ENCODE data around the gene LMBR1.
A peak's percentile ranks its signal among the peaks of the same experiment; 100 is the strongest.
"Not testable (repeated sequence)": the region's sequence is repeated elsewhere in the genome, so short reads cannot be mapped to it uniquely, and the experiment has no call there.

Gene LMBR1

DNA sequence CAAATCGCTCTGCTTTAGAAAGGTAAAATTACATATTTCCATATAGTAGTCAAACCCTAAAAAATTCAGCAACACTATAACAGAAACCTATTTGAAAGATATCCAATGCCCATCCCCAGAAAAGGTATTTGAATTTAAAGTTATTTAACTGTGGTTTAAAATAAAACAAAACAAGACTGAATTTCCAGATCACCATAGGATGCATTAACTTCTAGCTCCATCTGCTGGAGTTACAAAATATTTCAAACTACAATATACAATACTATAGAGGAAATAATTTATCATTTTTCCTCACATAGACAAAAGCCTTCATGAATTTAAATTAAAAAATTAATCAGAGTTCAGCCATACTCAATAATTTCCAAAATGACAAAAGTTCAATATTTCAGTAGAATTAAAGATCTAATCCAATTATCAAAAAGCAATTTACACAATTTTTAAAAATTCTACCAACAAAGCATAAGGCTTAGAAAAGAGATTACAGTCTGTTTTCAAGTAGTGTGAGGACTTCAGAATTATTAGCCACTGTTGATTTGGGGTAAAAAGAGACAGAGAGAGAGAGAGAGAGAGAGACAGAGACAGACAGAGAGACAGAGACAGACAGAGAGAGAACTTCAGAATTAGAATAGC lies 75.9 kb downstream of the LMBR1 start:
- Mint-ChIP-seq H3K9me3 (ENCODE audit: low read depth) (no peaks in the 10 kb centered on the region), H3K27ac (no peak overlapping the region), H3K4me3 (no peak overlapping the region), H3K36me3 (peaks cover 5% of the 10 kb centered on the region), H3K27me3 (no peaks in the 10 kb centered on the region), H3K4me1 (ENCODE audit: low read depth) (no peaks in the 10 kb centered on the region)

DNA sequence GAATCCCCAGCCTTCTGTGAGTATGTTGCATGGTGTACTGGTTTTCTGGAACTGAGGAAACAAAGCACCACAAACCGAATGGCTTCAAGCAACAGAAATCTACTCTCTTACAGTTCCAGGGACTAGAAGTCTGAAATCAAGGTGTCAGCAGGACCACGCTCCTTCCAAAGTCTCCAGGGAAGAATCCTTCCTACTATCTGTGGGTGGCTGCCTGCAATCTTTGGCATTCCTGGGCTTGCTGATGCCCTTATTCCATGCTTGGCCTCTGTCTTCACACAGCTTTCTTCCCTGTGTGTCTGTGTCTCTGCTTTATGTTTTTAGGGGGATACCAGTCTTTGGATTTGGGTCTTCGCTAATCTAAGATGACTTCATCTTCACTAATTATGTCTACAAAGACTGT lies 81.3 kb downstream of the LMBR1 start:
- Mint-ChIP-seq H3K4me3 (no peak overlapping the region), H3K36me3 (peaks cover 14% of the 10 kb centered on the region), H3K9me3 (ENCODE audit: low read depth) (no peaks in the 10 kb centered on the region), H3K4me1 (ENCODE audit: low read depth) (peaks cover 2% of the 10 kb centered on the region), H3K27me3 (no peaks in the 10 kb centered on the region), H3K27ac (no peak overlapping the region)

DNA sequence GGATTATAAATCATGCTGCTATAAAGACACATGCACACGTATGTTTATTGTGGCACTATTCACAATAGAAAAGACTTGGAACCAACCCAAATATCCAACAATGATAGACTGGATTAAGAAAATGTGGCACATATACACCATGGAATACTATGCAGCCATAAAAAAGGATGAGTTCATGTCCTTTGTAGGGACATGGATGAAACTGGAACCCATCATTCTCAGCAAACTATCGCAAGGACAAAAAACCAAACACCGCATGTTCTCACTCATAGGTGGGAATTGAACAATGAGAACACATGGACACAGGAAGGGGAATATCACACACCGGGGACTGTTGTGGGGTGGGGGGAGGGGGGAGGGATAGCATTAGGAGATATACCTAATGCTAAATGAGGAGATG lies 89.3 kb downstream of the LMBR1 start:
- H3K27ac Mint-ChIP-seq; H3K27me3 Mint-ChIP-seq; H3K9me3 Mint-ChIP-seq (ENCODE audit: low read depth); H3K4me3 Mint-ChIP-seq; H3K4me1 Mint-ChIP-seq (ENCODE audit: low read depth): not testable (repeated sequence)
- peaks cover 16% of the 10 kb centered on the region for H3K36me3 Mint-ChIP-seq

DNA sequence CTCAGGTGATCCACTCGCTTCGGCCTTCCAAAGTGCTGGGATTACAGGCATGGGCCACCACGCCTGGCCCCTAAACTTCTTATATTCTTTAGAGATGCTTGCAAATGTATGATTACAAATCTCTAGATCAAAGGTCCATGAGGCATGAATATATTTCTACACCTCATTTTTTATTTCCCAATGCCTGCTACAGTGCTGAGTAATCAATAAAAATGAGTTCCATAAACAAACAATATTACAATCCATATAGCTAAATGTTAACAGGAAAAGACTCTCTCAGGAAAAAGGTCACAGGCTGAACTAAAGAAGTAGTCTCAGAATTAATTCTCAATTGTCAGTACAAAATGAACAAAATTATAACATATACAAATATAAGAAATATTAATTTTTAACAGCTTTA lies 90.8 kb downstream of the LMBR1 start:
- H3K27me3 Mint-ChIP-seq = no peaks in the 10 kb centered on the region
- peaks cover 13% of the 10 kb centered on the region for H3K36me3 Mint-ChIP-seq
- H3K9me3 Mint-ChIP-seq (ENCODE audit: low read depth) = no peaks in the 10 kb centered on the region
- H3K4me1 Mint-ChIP-seq (ENCODE audit: low read depth) = no peaks in the 10 kb centered on the region
- no peak overlapping the region for H3K4me3 Mint-ChIP-seq
- no peak overlapping the region for H3K27ac Mint-ChIP-seq

DNA sequence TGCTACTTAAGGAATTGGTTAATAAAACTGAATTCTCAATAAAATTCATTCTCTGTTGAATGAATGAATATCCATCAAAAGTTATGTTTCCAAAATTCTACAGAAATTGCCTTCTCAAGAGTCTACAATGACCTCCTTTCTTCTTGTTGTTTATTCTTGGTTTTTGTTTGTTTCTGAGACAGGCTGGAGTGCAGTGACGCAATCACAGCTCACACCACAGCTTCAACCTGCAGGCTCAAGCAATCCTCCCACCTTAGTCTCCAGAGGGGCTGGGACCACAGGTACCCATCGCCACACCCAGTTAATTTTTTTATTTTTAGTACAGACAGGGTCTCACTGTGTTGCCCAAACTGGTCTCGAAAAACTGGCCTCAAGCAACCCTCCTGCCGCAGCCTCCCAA lies 97.6 kb downstream of the LMBR1 start:
- H3K27me3 Mint-ChIP-seq = no peaks in the 10 kb centered on the region
- H3K27ac Mint-ChIP-seq = no peak overlapping the region

DNA sequence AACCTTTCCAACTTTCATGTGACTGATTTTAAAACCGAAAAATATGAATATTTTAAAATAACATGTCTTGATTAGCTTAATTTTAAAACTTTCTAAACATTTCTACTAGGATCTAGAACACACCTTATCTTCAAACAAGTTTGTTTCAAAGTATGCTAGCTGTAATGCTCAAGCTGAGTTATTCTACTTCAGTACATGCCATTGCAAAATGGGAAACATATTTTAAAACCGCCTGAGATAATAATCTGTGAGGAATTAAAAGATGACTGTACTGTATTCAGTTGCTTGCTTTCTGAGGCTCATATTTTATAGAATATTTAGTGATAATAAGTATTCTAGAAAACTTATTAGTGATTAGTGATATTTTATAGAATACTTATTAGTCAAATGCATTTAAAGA lies 99.6 kb downstream of the LMBR1 start:
- H3K9me3 Mint-ChIP-seq (ENCODE audit: low read depth) = no peaks in the 10 kb centered on the region
- peaks cover 2% of the 10 kb centered on the region for H3K4me1 Mint-ChIP-seq (ENCODE audit: low read depth)
- peaks cover 12% of the 10 kb centered on the region for H3K36me3 Mint-ChIP-seq
- H3K4me3 Mint-ChIP-seq = no peak overlapping the region
- H3K27me3 Mint-ChIP-seq = no peaks in the 10 kb centered on the region
- no peak overlapping the region for H3K27ac Mint-ChIP-seq

More for the DNA sequence above, 97.6 kb downstream of the LMBR1 start:
- H3K4me3 Mint-ChIP-seq = no peak overlapping the region
- H3K9me3 Mint-ChIP-seq (ENCODE audit: low read depth) = no peaks in the 10 kb centered on the region
- H3K4me1 Mint-ChIP-seq (ENCODE audit: low read depth) = peaks cover 2% of the 10 kb centered on the region
- peaks cover 16% of the 10 kb centered on the region for H3K36me3 Mint-ChIP-seq

DNA sequence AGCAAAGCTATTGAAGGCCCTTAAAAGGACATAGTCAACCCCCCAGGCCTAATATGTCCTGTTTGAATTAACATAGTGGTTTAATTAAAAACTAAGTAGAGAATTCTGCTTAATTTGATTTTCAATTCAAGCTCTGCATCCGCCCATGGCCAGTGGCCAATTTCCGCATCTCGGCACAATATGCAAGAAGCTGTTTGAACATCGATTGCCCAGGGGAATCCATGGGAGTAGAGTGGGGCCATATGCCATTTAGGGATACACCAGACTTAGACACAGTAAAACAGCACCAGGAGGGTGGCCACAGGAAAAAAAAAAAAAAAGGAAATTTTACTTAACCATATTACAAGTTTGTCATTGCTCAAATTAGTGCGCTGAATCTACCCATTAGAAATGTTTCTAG lies 100.4 kb downstream of the LMBR1 start:
- Mint-ChIP-seq H3K27ac (no peak overlapping the region), H3K4me3 (no peak overlapping the region), H3K36me3 (peaks cover 12% of the 10 kb centered on the region), H3K4me1 (ENCODE audit: low read depth) (peaks cover 2% of the 10 kb centered on the region), H3K27me3 (no peaks in the 10 kb centered on the region), H3K9me3 (ENCODE audit: low read depth) (no peaks in the 10 kb centered on the region)

DNA sequence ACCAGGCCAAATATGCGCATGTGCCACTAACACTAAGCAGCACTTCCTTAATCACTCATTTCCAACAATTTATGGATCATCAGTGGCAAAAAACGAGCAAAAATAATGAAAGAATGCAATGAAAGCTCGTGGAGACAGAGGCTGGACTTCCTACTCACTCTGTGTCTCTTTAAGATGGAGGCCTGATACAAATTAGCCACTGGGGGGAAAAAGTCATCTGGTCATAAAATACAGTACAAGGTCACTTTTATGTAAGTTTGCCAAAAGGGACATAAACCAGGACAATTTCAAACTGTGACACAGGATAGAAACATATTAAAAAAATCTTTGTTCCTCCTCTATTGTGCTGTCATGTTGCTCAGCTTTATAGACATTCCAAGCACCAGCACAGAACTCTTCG lies 101.7 kb downstream of the LMBR1 start:
- Mint-ChIP-seq H3K4me1 (ENCODE audit: low read depth) (peaks cover 2% of the 10 kb centered on the region), H3K27ac (no peak overlapping the region), H3K36me3 (peaks cover 12% of the 10 kb centered on the region), H3K27me3 (no peaks in the 10 kb centered on the region), H3K9me3 (ENCODE audit: low read depth) (no peaks in the 10 kb centered on the region), H3K4me3 (no peak overlapping the region)

DNA sequence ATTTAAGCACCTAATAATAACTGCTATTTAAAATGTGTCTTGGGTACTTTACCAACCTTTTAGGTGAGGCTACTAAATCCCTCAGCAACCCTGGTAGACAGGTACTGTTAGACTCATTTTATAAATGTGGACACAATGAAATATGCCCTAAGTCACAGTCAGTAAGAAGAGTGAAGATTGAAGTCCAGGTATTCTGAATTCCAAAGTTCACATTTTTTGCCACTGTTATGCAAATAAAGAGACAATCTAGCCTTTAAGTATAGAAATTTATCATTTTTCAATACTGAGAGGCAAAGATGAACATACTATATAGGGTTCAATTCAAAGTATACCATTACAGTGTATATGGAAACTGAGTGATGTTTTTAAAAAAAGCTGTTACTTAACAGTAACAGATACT lies 102.7 kb downstream of the LMBR1 start:
- Mint-ChIP-seq H3K4me3 (no peak overlapping the region), H3K27ac (no peak overlapping the region), H3K27me3 (no peaks in the 10 kb centered on the region), H3K4me1 (ENCODE audit: low read depth) (peaks cover 2% of the 10 kb centered on the region), H3K36me3 (peaks cover 8% of the 10 kb centered on the region), H3K9me3 (ENCODE audit: low read depth) (no peaks in the 10 kb centered on the region)

DNA sequence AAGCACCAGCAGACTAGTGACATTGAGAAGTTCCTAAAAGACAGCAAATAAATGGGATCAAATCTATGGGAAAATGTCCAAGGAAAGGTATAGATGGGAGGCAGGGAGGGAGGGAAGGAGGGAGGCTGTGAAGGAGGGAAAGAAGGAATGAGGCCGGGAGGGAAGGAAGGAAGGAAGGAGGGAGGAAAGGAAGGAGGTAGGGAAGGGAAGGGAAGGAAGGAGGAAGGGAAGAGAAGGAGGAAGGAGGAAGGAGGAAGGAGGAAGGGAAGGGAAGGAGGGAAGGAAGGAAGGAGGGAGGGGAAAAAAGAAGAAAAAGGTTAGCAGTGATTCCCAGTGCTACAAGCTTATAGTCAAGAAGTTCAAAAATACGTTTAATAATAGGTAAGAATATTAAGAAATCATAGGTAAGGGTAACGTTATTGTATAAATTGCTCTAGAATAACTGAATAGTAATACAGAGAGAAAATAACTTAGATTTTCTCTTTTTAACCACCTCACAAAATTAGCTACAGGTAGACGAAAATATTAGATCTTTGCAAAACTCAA lies 106.9 kb downstream of the LMBR1 start:
- peaks cover 10% of the 10 kb centered on the region for H3K36me3 Mint-ChIP-seq
- H3K4me1 Mint-ChIP-seq (ENCODE audit: low read depth) = peaks cover 5% of the 10 kb centered on the region
- no peaks in the 10 kb centered on the region for H3K9me3 Mint-ChIP-seq (ENCODE audit: low read depth)
- H3K27ac Mint-ChIP-seq = no peak overlapping the region
- H3K4me3 Mint-ChIP-seq = no peak overlapping the region
- H3K27me3 Mint-ChIP-seq = no peaks in the 10 kb centered on the region

DNA sequence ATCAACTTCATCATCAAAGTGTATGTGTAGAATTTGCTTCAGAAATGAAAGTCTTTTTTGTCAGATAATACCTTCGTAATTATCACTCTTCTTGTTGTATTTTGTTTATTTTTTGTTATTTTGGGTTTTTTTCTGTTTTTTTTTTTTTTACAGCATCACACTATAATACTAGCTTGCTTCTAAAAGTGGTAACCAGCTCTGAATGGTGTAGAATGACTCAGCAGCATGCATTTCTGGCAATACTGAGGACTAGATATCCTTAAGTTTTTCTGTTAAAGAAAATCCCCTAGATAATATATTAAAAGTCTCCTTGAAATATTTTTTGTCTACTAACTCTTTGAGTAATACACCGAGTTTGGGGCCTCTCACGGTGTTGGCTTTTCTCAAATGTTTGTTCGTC lies 109.1 kb downstream of the LMBR1 start:
- Mint-ChIP-seq H3K36me3 (peaks cover 14% of the 10 kb centered on the region), H3K9me3 (ENCODE audit: low read depth) (no peaks in the 10 kb centered on the region), H3K27me3 (no peaks in the 10 kb centered on the region), H3K27ac (peak overlapping the region; percentile 28), H3K4me1 (ENCODE audit: low read depth) (peaks cover 16% of the 10 kb centered on the region), H3K4me3 (no peak overlapping the region)

DNA sequence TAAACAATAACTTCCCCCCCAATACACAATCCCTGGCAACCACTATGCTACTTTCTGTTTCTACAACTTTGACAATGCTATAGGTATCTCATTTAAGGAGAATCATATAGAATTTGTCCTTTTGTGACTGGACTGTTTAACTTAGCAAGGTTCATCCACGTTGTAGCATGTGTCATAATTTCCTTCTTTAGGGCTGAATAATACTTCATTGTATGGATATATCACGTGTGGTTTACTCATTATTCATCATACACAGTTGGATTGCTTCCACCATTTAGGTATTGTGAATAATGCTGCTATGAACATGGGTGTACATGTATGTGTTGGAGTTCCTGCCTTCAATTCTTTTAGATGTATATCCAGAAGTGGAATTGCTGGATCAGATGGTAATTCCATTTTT lies 111.0 kb downstream of the LMBR1 start:
- Mint-ChIP-seq H3K27me3 (no peaks in the 10 kb centered on the region), H3K4me3 (no peak overlapping the region), H3K9me3 (ENCODE audit: low read depth) (no peaks in the 10 kb centered on the region), H3K36me3 (peaks cover 15% of the 10 kb centered on the region), H3K27ac (no peak overlapping the region), H3K4me1 (ENCODE audit: low read depth) (peaks cover 34% of the 10 kb centered on the region)

DNA sequence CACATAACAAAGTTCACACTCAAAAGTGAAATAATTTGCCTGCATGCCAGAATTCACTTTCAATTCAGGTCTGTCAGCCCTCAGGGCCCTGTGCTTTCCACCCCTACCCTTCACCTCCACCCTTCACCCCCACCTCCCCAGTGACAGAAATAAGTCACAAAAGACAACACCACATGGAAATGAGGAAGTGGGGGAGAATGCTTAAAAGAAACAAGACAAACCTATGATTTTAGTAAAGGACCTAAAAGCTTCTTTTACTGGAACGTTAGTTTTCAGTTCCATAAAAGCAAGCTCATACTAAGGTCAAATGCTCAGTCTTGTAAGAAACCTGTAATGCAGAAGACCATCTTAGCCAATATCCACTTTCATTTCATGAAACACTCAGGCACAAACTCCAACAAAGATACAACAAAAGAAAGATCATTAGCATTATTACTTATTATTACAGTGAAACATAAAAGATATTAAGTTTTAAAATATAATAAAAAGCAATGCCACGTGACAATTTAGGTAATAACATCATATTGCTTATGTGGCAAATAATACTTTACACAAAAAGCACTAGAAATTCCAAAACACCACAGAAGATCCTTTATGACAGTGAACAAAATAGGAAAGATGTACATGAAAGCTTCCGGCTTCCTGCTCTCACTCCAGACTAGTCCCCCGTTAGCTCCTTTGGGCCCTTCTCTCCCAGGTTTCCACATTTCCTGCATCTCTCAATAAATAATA lies 112.1 kb downstream of the LMBR1 start:
- Mint-ChIP-seq H3K36me3 (peaks cover 21% of the 10 kb centered on the region), H3K4me3 (no peak overlapping the region), H3K4me1 (ENCODE audit: low read depth) (peaks cover 43% of the 10 kb centered on the region), H3K9me3 (ENCODE audit: low read depth) (peaks cover 6% of the 10 kb centered on the region), H3K27ac (peak overlapping the region; percentile 42), H3K27me3 (no peaks in the 10 kb centered on the region)

DNA sequence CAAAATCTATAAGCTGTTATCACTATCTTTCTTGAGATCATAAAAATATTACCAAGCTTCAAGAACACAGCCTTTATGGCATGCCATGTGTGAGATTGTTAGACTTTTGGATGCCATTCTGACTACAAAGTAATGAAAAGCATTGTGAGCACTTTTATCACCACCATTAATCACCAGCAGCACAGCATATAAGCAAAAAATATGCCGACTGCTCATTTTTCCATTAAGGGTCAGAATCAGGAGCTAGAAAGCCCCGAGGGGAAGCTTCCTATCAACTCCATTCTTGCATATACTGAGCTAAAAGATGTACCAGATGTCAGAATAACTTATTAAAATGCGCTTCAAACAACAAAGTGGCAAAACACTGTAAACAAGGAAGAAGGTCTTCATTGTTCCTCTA lies 114.3 kb downstream of the LMBR1 start:
- H3K27ac Mint-ChIP-seq = peak overlapping the region; percentile 16
- H3K9me3 Mint-ChIP-seq (ENCODE audit: low read depth) = peaks cover 6% of the 10 kb centered on the region
- no peaks in the 10 kb centered on the region for H3K27me3 Mint-ChIP-seq
- peaks cover 22% of the 10 kb centered on the region for H3K36me3 Mint-ChIP-seq
- H3K4me1 Mint-ChIP-seq (ENCODE audit: low read depth) = peaks cover 51% of the 10 kb centered on the region
- H3K4me3 Mint-ChIP-seq = no peak overlapping the region

DNA sequence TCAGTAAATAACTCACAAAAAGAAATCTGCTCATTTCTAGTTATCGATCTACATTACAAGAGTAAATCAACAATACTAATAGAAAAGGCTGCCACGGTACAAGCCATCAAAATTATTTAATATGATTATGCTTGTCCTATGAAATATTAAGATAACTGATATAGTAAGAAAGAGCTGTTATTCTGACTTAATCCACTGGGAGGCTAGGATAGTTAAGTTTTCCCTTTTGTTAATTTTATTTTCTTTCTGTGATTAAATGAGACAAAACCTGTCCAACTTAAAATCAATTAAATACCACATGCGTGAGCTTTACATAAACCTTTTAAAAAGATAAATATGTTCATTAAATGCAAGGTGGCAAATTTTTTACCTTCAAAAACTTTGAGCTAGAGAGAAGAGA lies 114.8 kb downstream of the LMBR1 start:
- H3K36me3 Mint-ChIP-seq = peaks cover 22% of the 10 kb centered on the region
- H3K27me3 Mint-ChIP-seq = no peaks in the 10 kb centered on the region
- peaks cover 6% of the 10 kb centered on the region for H3K9me3 Mint-ChIP-seq (ENCODE audit: low read depth)
- H3K4me1 Mint-ChIP-seq (ENCODE audit: low read depth) = peaks cover 52% of the 10 kb centered on the region
- H3K4me3 Mint-ChIP-seq = no peak overlapping the region
- peak overlapping the region; percentile 94 for H3K27ac Mint-ChIP-seq
